Endodermal cell (in vitro differentiated cells): ENCODE results near the gene LMO7. TPM values are rescaled to one million over a fixed set of nuclear protein-coding genes. Genes with fewer than 3 reads are reported as not detected.
"Not testable (repeated sequence)": the region's sequence is repeated elsewhere in the genome, so short reads cannot be mapped to it uniquely, and the experiment has no call there.

ENCODE experiments used
- DNase-seq: peaks from one replicate; pipeline ENCODE4 v3.0.0-alpha.2; 2017
- H3K27ac ChIP-seq: 2 replicates; pipeline ENCODE4 v1.5.1; 2013; ENCODE audit warnings: mild to moderate bottlenecking, low read depth, low read length, moderate library complexity
- H3K27me3 ChIP-seq: 2 replicates; pipeline ENCODE4 v1.6.1; 2013; ENCODE audit warnings: mild to moderate bottlenecking, low read length, moderate library complexity; ENCODE audit not compliant: insufficient read depth, control insufficient read depth, poor library complexity, severe bottlenecking
- H3K36me3 ChIP-seq: 2 replicates; pipeline ENCODE4 v1.7.0; 2013; ENCODE audit warnings: mild to moderate bottlenecking, low read length, moderate library complexity; ENCODE audit not compliant: control insufficient read depth, insufficient read depth
- H3K4me1 ChIP-seq: one replicate; pipeline ENCODE4 v1.7.0; 2013; ENCODE audit warnings: low read length; ENCODE audit not compliant: control insufficient read depth, insufficient read depth
- H3K4me3 ChIP-seq: 2 replicates; pipeline ENCODE4 v1.5.1; 2013; ENCODE audit warnings: mild to moderate bottlenecking, low read length, moderate library complexity
- H3K9ac ChIP-seq: 2 replicates; pipeline ENCODE4 v1.6.1; 2013; ENCODE audit warnings: mild to moderate bottlenecking, low read length, moderate library complexity; ENCODE audit not compliant: poor library complexity, severe bottlenecking; ENCODE audit errors: extremely low read depth
- H3K9me3 ChIP-seq: 2 replicates; pipeline ENCODE4 v1.6.1; 2013; ENCODE audit warnings: mild to moderate bottlenecking, low read length, moderate library complexity; ENCODE audit not compliant: control insufficient read depth
- H3K27ac Mint-ChIP-seq: 2 replicates; pipeline ENCODE4 v1.8.0; 2020; ENCODE audit warnings: mixed read lengths
- H3K27me3 Mint-ChIP-seq: 2 replicates; pipeline ENCODE4 v1.8.0; 2021; ENCODE audit warnings: mild to moderate bottlenecking, mixed read lengths; ENCODE audit not compliant: insufficient read depth
- H3K36me3 Mint-ChIP-seq: 2 replicates; pipeline ENCODE4 v1.8.0; 2020; ENCODE audit warnings: low read depth, mixed read lengths
- H3K4me1 Mint-ChIP-seq: 2 replicates; pipeline ENCODE4 v1.8.0; 2020; ENCODE audit warnings: mixed read lengths
- H3K4me3 Mint-ChIP-seq: 2 replicates; pipeline ENCODE4 v1.8.0; 2020; ENCODE audit warnings: mild to moderate bottlenecking, moderate library complexity, mixed read lengths
- H3K9me3 Mint-ChIP-seq: 2 replicates; pipeline ENCODE4 v1.8.0; 2020; ENCODE audit warnings: mild to moderate bottlenecking, mixed read lengths
- WGBS, 2 experiments: methylation state at CpG; one replicate each; pipeline versions ENCODE4 v1.1.5 to v1.1.7; 2013; ENCODE audit warnings: missing lambda C conversion rate in 2 of 2, mixed read lengths in 1 of 2; ENCODE audit not compliant: insufficient coverage in 1 of 2, insufficient read length in 1 of 2; 5-methylcytosine and 5-hydroxymethylcytosine counted together
- total RNA-seq, 2 donors: library from RNA; stranded (reverse); fragmentation: NEBNext Ultra II Directional in 1 of 2; extraction: Animal tissue kit (Norgen Biotek cat#: 25700) in 1 of 2; gene quantifications; 2 replicates in 1 of 2; 3 replicates in 1 of 2; pipeline ENCODE4 v1.2.1, GENCODE V29; 2021
- TF ChIP-seq, protein P1 (sequence below): fragments of 200-600 bp; sonication (generic); conservative IDR thresholded peaks from 2 replicates; pipeline ENCODE4 v1.5.0; 2021; ENCODE audit warnings: antibody characterized with exemption, mild to moderate bottlenecking

LMO7 gene
- total RNA-seq, 2 donors from 2014 or later, result 9.9 to 14.1 TPM

DNA sequence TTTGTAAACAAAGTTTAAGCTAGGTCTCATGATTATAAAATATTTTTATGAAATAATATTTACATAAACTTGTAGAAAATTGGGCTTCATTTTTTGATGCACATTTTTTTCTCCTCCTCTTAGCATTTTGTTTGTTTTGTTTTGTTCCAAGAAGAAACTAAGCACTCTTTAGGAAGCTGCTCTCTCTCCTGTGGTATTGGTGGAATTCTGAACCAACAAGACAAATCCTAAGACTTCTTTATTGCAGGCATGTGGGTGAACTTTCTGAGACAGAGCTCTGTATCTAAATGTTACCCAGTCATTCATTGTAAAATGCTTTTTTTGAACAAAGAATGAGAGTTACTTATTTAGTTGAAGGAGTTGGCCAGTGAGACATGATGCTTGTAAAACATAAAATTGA is 39.3 kb downstream of the LMO7 start:
- TF ChIP-seq, protein P1, sequence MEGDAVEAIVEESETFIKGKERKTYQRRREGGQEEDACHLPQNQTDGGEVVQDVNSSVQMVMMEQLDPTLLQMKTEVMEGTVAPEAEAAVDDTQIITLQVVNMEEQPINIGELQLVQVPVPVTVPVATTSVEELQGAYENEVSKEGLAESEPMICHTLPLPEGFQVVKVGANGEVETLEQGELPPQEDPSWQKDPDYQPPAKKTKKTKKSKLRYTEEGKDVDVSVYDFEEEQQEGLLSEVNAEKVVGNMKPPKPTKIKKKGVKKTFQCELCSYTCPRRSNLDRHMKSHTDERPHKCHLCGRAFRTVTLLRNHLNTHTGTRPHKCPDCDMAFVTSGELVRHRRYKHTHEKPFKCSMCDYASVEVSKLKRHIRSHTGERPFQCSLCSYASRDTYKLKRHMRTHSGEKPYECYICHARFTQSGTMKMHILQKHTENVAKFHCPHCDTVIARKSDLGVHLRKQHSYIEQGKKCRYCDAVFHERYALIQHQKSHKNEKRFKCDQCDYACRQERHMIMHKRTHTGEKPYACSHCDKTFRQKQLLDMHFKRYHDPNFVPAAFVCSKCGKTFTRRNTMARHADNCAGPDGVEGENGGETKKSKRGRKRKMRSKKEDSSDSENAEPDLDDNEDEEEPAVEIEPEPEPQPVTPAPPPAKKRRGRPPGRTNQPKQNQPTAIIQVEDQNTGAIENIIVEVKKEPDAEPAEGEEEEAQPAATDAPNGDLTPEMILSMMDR, result no peak
- no peaks in the 10 kb centered on the region for H3K9me3 ChIP-seq
- H3K27me3 ChIP-seq, result no peaks in the 10 kb centered on the region
- Mint-ChIP-seq H3K36me3 (peaks cover 4% of the 10 kb centered on the region), H3K9me3 (peaks cover 5% of the 10 kb centered on the region), H3K4me3 (no peak overlapping the region), H3K4me1 (peaks cover 16% of the 10 kb centered on the region), H3K27me3 (no peaks in the 10 kb centered on the region), H3K27ac (no peak overlapping the region)
- no peak for DNase-seq
- no peaks in the 10 kb centered on the region for H3K4me1 ChIP-seq
- no peak overlapping the region for H3K4me3 ChIP-seq
- no peak overlapping the region for H3K9ac ChIP-seq
- H3K36me3 ChIP-seq, result no peaks in the 10 kb centered on the region
- no peak overlapping the region for H3K27ac ChIP-seq

DNA sequence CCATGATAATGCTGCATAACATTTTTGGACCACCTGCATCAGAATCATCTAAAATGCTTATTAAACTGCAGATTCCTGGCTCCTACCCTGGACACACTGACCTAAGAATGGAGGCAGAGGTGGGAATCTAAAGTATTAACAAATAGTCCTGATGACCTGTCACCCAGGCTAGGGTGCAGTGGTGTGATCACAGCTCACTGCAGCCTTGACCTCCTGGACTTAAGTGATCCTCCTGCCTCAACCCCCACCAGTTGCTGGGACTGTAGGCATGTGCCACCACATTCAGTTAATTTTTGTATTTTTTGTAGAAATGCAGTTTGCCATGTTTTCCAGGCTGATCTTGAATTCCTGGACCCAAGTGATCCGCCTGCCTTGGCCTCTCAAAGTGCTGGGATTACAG is 43.3 kb downstream of the LMO7 start:
- 86 to 93% methylated on average over 1 of the region's 1 CpG for WGBS, 2 experiments
- H3K27ac Mint-ChIP-seq, result no peak overlapping the region
- H3K4me1 Mint-ChIP-seq, result peaks cover 16% of the 10 kb centered on the region
- Histone ChIP-seq H3K27me3 (no peaks in the 10 kb centered on the region), H3K9me3 (no peaks in the 10 kb centered on the region), H3K4me1 (no peaks in the 10 kb centered on the region), H3K27ac (no peak overlapping the region), H3K9ac (no peak overlapping the region), H3K4me3 (no peak overlapping the region), H3K36me3 (no peaks in the 10 kb centered on the region)
- DNase-seq, result no peak
- H3K4me3 Mint-ChIP-seq, result no peak overlapping the region
- TF ChIP-seq, protein P1, result no peak
- H3K36me3 Mint-ChIP-seq, result peaks cover 6% of the 10 kb centered on the region
- H3K27me3 Mint-ChIP-seq, result no peaks in the 10 kb centered on the region
- peaks cover 13% of the 10 kb centered on the region for H3K9me3 Mint-ChIP-seq

DNA sequence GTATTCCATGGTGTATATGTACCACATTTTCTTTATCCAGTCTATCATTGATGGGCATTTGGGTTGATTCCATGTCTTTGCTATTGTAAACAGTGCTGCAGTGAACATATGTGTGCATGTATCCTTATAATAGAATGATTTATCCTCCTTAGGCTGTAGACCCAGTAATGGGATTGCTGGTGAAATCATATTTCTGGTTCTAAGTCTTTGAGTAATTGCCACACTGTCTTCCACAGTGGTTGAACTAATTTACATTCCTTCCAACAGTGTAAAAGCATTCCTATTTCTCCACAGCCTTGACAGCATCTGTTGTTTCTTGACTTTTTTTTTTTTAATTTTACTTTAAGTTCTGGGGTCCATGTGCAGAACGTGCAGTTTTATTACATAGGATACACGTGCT is 44.1 kb downstream of the LMO7 start:
- Mint-ChIP-seq H3K4me1 (peaks cover 21% of the 10 kb centered on the region), H3K9me3 (peaks cover 13% of the 10 kb centered on the region)
- not testable (repeated sequence) for H3K27ac ChIP-seq, H3K27ac Mint-ChIP-seq, H3K9me3 ChIP-seq, H3K4me3 Mint-ChIP-seq, DNase-seq, H3K4me3 ChIP-seq, H3K27me3 ChIP-seq, H3K36me3 ChIP-seq, H3K36me3 Mint-ChIP-seq, H3K9ac ChIP-seq, H3K27me3 Mint-ChIP-seq, H3K4me1 ChIP-seq
- 93% methylated on average over 2 of the region's 2 CpGs; no CpG with 5 or more reads in 1 of the 2 experiments for WGBS, 2 experiments

DNA sequence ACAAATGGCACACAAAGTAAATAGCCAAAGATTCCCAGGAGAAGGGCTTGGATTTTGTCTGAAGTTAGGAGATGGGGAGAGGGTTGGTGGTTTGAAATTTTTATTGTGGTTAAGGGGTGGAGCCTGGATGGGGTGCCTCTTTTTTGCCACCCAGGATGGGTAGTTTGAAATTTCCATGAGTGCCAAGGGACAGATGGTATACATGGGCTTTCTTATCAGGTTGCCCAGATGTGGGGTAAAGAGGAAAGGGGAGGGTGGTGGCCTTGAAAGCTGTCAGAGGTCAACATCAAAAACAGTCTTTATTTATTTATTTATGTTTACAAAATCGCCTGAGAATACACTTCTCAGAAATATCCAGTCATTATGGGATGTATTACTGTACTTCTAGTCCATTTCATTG is 46.2 kb downstream of the LMO7 start:
- Histone ChIP-seq H3K9ac (no peak overlapping the region), H3K4me3 (no peak overlapping the region), H3K9me3 (no peaks in the 10 kb centered on the region), H3K27me3 (no peaks in the 10 kb centered on the region), H3K36me3 (no peaks in the 10 kb centered on the region), H3K27ac (no peak overlapping the region), H3K4me1 (no peaks in the 10 kb centered on the region)
- Mint-ChIP-seq H3K27me3 (no peaks in the 10 kb centered on the region), H3K4me1 (peaks cover 20% of the 10 kb centered on the region), H3K36me3 (peaks cover 7% of the 10 kb centered on the region), H3K27ac (no peak overlapping the region), H3K9me3 (peaks cover 13% of the 10 kb centered on the region), H3K4me3 (no peak overlapping the region)
- no peak for DNase-seq
- 57% methylated on average over 1 of the region's 1 CpG; no CpG with 5 or more reads in 1 of the 2 experiments for WGBS, 2 experiments
- TF ChIP-seq, protein P1, result no peak
